B cell (primary cell): ENCODE data around the gene MOB3B. TPM values are rescaled to one million over a fixed set of nuclear protein-coding genes. Genes with fewer than 3 reads are reported as not detected.

ENCODE experiments used
- ATAC-seq: fragments of 200-7000 bp; cut with Tn5 transposase; one replicate; pipeline ENCODE4 v1.10.0; 2021; ENCODE audit warnings: low read depth, mild to moderate bottlenecking, moderate number of reproducible peaks, moderate library complexity
- CTCF ChIA-PET: fragments of 350-600 bp; sonication (Branson Sonifier 250); formaldehyde crosslinking; loops from one replicate; lab custom pipeline; 2021; ENCODE audit warnings: antibody characterized with exemption, inconsistent platforms; lab: Charles Lee
- POLR2A ChIA-PET: fragments of 350-600 bp; sonication (Branson Sonifier 250); formaldehyde crosslinking; loops from one replicate; lab custom pipeline; 2021; ENCODE audit warnings: antibody characterized with exemption; lab: Charles Lee
- DNase-seq: peaks from one replicate; pipeline ENCODE4 v3.0.0; 2013
- H2AFZ ChIP-seq: 2 replicates; pipeline ENCODE4 v1.6.1; 2012; ENCODE audit warnings: mild to moderate bottlenecking, low read depth, low read length; ENCODE audit not compliant: insufficient read depth, poor library complexity, severe bottlenecking
- H3K27ac ChIP-seq, 2 donors: 1 replicate in 1 of 2; 2 replicates in 1 of 2; pipeline ENCODE4 v1.5.1; 2012 to 2013; ENCODE audit warnings: low read length in 2 of 2, mild to moderate bottlenecking in 2 of 2, moderate library complexity in 1 of 2
- H3K27me3 ChIP-seq, 4 experiments: fragments of 200-600 bp in 1 of 4; sonication (generic) in 1 of 4; replicated peaks in 1 of 4; 1 replicate in 2 of 4; 2 replicates in 2 of 4; pipeline versions ENCODE4 v1.6.1 to v1.7.0; 2013 to 2016; ENCODE audit warnings: low read length in 3 of 4, mild to moderate bottlenecking in 2 of 4, mixed read lengths in 1 of 4, moderate library complexity in 1 of 4; ENCODE audit not compliant: insufficient read depth in 4 of 4, control insufficient read depth in 3 of 4; ENCODE audit errors: control extremely low read depth in 1 of 4
- H3K36me3 ChIP-seq, 2 experiments: replicated peaks in 1 of 2; 1 replicate in 1 of 2; 2 replicates in 1 of 2; pipeline versions ENCODE4 v1.6.1 to v1.7.1; 2013; ENCODE audit warnings: low read length in 1 of 2; ENCODE audit not compliant: insufficient read depth in 2 of 2, control insufficient read depth in 1 of 2; ENCODE audit errors: control extremely low read depth in 1 of 2, extremely low read depth in 1 of 2
- H3K4me1 ChIP-seq, 2 donors: fragments of 200-600 bp in 1 of 2; sonication (generic) in 1 of 2; 1 replicate in 1 of 2; 2 replicates in 1 of 2; pipeline versions ENCODE4 v1.5.1 to v1.6.1; 2013 to 2017; ENCODE audit warnings: low read length in 2 of 2; ENCODE audit not compliant: control insufficient read depth in 2 of 2, insufficient read depth in 2 of 2
- H3K4me2 ChIP-seq: replicated peaks from 2 replicates; pipeline ENCODE3; 2012; ENCODE audit warnings: mild to moderate bottlenecking, low read depth, low read length; ENCODE audit not compliant: poor library complexity, severe bottlenecking
- H3K4me3 ChIP-seq, 5 experiments: fragments of 200-600 bp in 1 of 5; sonication (generic) in 1 of 5; 1 replicate in 3 of 5; 2 replicates in 2 of 5; pipeline versions ENCODE4 v1.5.1 to v1.7.0; 2011 to 2016; ENCODE audit warnings: low read length in 4 of 5, mild to moderate bottlenecking in 4 of 5, low read depth in 2 of 5, control low read depth in 1 of 5, moderate library complexity in 1 of 5; ENCODE audit not compliant: insufficient read depth in 1 of 5; ENCODE audit errors: control extremely low read depth in 1 of 5, extremely low read depth in 1 of 5
- H3K79me2 ChIP-seq: fragments of 200-600 bp; sonication (generic); one replicate; pipeline ENCODE4 v1.6.0; 2016; ENCODE audit warnings: low read length; ENCODE audit not compliant: control insufficient read depth, insufficient read depth
- H3K9ac ChIP-seq: fragments of 200-600 bp; sonication (generic); 2 replicates; pipeline ENCODE4 v1.6.1; 2017; ENCODE audit warnings: mild to moderate bottlenecking, low read length, moderate library complexity
- H3K9me3 ChIP-seq, 3 donors: one replicate each; pipeline versions ENCODE4 v1.6.1 to v1.7.1; 2013; ENCODE audit warnings: low read length in 2 of 3; ENCODE audit not compliant: control insufficient read depth in 2 of 3, insufficient read depth in 1 of 3; ENCODE audit errors: control extremely low read depth in 1 of 3
- H4K20me1 ChIP-seq: 2 replicates; pipeline ENCODE4 v1.6.0; 2012; ENCODE audit warnings: mild to moderate bottlenecking, low read length; ENCODE audit not compliant: insufficient read depth, control insufficient read depth, poor library complexity, severe bottlenecking
- H3K27ac Mint-ChIP-seq: one replicate; pipeline ENCODE4 v1.8.0; 2021; ENCODE audit warnings: mixed read lengths
- H3K27me3 Mint-ChIP-seq: one replicate; pipeline ENCODE4 v1.8.0; 2021; ENCODE audit warnings: mixed read lengths
- H3K4me1 Mint-ChIP-seq: one replicate; pipeline ENCODE4 v1.8.0; 2021; ENCODE audit warnings: mixed read lengths
- H3K4me3 Mint-ChIP-seq: one replicate; pipeline ENCODE4 v1.8.0; 2021; ENCODE audit warnings: mixed read lengths
- H3K9me3 Mint-ChIP-seq: one replicate; pipeline ENCODE4 v1.8.0; 2022; ENCODE audit warnings: mixed read lengths; ENCODE audit not compliant: insufficient read depth
- EZH2 ChIP-seq: IDR thresholded peaks from 2 replicates; pipeline ENCODE4 v1.6.1; 2012; ENCODE audit warnings: borderline replicate concordance, low read depth, mild to moderate bottlenecking, moderate library complexity, low read length; ENCODE audit not compliant: insufficient read depth, poor library complexity, severe bottlenecking
- WGBS: methylation state at CpG from one replicate; pipeline ENCODE4 v1.1.5; 2013; ENCODE audit warnings: missing lambda C conversion rate; ENCODE audit not compliant: insufficient coverage; 5-methylcytosine and 5-hydroxymethylcytosine counted together
- intact Hi-C: fragments of 100-400 bp; cut with micrococcal nuclease; formaldehyde crosslinking; loops from one replicate; pipeline ENCODE4 v1.10.0; 2022
- polyA plus RNA-seq: library from polyadenylated mRNA; depleted of rRNA; stranded (reverse); fragments of >200 nt; gene quantifications from 2 replicates; pipeline ENCODE4 v1.2.3, GENCODE V29; 2012
- total RNA-seq, 2 donors: library from RNA; stranded (reverse); fragments of 120-200 nt in 1 of 2; gene quantifications; 1 replicate in 1 of 2; 2 replicates in 1 of 2; pipeline versions ENCODE4 v1.2.3 to v1.2.4, GENCODE V29; 2013 to 2022
- TF ChIP-seq, protein P1 (sequence below): fragments of 200-600 bp; IDR thresholded peaks from one replicate; pipeline ENCODE4 v1.8.0; 2022; ENCODE audit warnings: antibody characterized with exemption, mild to moderate bottlenecking

MOB3B gene
- total and polyA plus RNA-seq, 2 donors (not counting 1 experiment from before 2014, with no cell fraction given): 7.3 to 7.9 TPM

DNA sequence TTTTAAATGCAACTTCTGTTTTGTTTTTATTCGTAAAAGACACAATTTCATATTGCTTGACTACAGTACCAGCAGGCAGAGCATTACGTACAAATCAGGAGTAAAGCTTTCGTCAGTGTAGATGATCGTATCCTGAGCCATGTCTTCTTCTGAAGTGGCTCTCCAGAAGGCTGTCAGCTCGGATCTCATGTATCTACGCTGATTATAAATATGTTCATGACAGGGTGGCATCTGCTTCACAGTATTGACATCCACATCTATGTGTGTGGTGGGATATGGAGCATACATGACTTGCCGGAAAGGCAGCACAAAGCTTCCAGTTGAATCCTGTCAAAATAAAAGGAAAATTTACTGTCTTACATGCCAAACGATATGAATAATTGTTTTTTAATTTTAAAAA is 26.9 kb upstream of the MOB3B start:
- WGBS: 95% methylated on average over 3 of the region's 8 CpGs
- H3K9ac ChIP-seq: no peak overlapping the region
- intact Hi-C loops: no loop called here

DNA sequence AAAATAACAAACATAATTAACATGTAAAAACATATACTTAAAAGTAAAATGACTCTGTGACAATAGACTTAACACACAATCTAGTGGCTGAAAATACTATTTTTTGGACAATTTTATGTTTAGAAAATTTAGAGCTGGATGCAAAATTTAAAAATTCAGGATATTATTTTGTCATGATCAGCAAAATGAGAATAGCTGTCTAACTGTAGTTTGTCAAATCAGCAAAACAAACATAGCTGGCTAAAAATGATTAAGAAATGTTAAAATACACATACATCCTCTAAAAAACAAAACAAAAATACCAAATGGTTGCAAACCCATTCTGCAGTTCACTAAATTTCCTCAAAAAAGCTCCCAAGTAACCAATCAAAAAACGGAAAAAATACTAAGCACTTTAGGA is 25.1 kb upstream of the MOB3B start:
- intact Hi-C loops: no loop called here
- no peaks in the 10 kb centered on the region for H3K4me1 Mint-ChIP-seq
- H3K27me3 Mint-ChIP-seq: no peaks in the 10 kb centered on the region
- no peak overlapping the region for H2AFZ ChIP-seq
- H3K27me3 ChIP-seq: no peaks in the 10 kb centered on the region
- no peak overlapping the region for H3K27ac ChIP-seq
- no peak overlapping the region for H3K4me3 ChIP-seq
- DNase-seq (no peak), ATAC-seq (no peak)
- CTCF ChIA-PET: interaction anchor here (0.7 to 2.8 kb wide), 2 partner anchors 25 to 222 kb away, joined by 5 to 17 read pairs (median 11); no protein-coding TSS in a partner anchor
- H3K9me3 Mint-ChIP-seq: no peaks in the 10 kb centered on the region
- POLR2A ChIA-PET: no interaction called here
- H3K36me3 ChIP-seq: peaks cover 6 to 41% of the 10 kb centered on the region in 2 experiments
- H3K27ac Mint-ChIP-seq: no peak overlapping the region
- H3K79me2 ChIP-seq: no peaks in the 10 kb centered on the region
- H3K9ac ChIP-seq: no peak overlapping the region
- H4K20me1 ChIP-seq: no peaks in the 10 kb centered on the region
- H3K4me3 Mint-ChIP-seq: no peak overlapping the region
- H3K4me2 ChIP-seq: no peak overlapping the region
- TF ChIP-seq, protein P1, sequence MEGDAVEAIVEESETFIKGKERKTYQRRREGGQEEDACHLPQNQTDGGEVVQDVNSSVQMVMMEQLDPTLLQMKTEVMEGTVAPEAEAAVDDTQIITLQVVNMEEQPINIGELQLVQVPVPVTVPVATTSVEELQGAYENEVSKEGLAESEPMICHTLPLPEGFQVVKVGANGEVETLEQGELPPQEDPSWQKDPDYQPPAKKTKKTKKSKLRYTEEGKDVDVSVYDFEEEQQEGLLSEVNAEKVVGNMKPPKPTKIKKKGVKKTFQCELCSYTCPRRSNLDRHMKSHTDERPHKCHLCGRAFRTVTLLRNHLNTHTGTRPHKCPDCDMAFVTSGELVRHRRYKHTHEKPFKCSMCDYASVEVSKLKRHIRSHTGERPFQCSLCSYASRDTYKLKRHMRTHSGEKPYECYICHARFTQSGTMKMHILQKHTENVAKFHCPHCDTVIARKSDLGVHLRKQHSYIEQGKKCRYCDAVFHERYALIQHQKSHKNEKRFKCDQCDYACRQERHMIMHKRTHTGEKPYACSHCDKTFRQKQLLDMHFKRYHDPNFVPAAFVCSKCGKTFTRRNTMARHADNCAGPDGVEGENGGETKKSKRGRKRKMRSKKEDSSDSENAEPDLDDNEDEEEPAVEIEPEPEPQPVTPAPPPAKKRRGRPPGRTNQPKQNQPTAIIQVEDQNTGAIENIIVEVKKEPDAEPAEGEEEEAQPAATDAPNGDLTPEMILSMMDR: no peak
- no peak for TF ChIP-seq EZH2
- no peaks in the 10 kb centered on the region for H3K9me3 ChIP-seq
- H3K4me1 ChIP-seq: no peaks in the 10 kb centered on the region
- no CpG with 5 or more reads among the region's 1 CpG for WGBS

More for the DNA sequence above, 26.9 kb upstream of the MOB3B start:
- peaks cover 6 to 53% of the 10 kb centered on the region in 2 experiments for H3K36me3 ChIP-seq
- no peaks in the 10 kb centered on the region for H3K79me2 ChIP-seq
- peaks cover 0 to 2% of the 10 kb centered on the region in 2 donors for H3K4me1 ChIP-seq
- no peaks in the 10 kb centered on the region for H4K20me1 ChIP-seq
- no peaks in the 10 kb centered on the region for H3K27me3 ChIP-seq
- ChIA-PET POLR2A (no interaction called here), CTCF (interaction anchor here (0.8 to 2.4 kb wide), 3 partner anchors 9 to 224 kb away, joined by 3 to 17 read pairs (median 3); no protein-coding TSS in a partner anchor)
- no peaks in the 10 kb centered on the region for H3K27me3 Mint-ChIP-seq
- H3K9me3 Mint-ChIP-seq: no peaks in the 10 kb centered on the region
- H2AFZ ChIP-seq: no peak overlapping the region
- no peak overlapping the region for H3K4me2 ChIP-seq
- no peak overlapping the region for H3K4me3 Mint-ChIP-seq
- DNase-seq (no peak), ATAC-seq (no peak)
- no peak overlapping the region for H3K4me3 ChIP-seq
- H3K4me1 Mint-ChIP-seq: peaks cover under 1% of the 10 kb centered on the region
- H3K27ac Mint-ChIP-seq: no peak overlapping the region
- no peak for TF ChIP-seq EZH2
- TF ChIP-seq, protein P1: no peak
- no peaks in the 10 kb centered on the region for H3K9me3 ChIP-seq
- H3K27ac ChIP-seq: no peak overlapping the region
